H1 (cell line): Measurements from ENCODE around the gene IGF2BP3. TPM values are rescaled to one million over a fixed set of nuclear protein-coding genes. Genes with fewer than 3 reads are reported as not detected.

ENCODE experiments used
- CTCF ChIA-PET: fragments of 300-600 bp; sonication (Branson Sonifier 250); formaldehyde crosslinking; loops from one replicate; lab custom pipeline; 2021; ENCODE audit not compliant: partially characterized antibody; lab: Charles Lee
- POLR2A ChIA-PET: fragments of 300-600 bp; sonication (Branson Sonifier 250); formaldehyde crosslinking; loops from one replicate; lab custom pipeline; 2021; ENCODE audit warnings: inconsistent platforms; ENCODE audit not compliant: partially characterized antibody; lab: Charles Lee
- DNase-seq, 2 experiments: peaks; one replicate each; pipeline versions ENCODE4 v3.0.0 to v3.0.0-alpha.2; 2010 to 2022; ENCODE audit warnings: low spot score in 2 of 2, low read depth in 1 of 2, mixed read lengths in 1 of 2
- FAIRE-seq: peaks from 2 replicates; lab custom pipeline; 2011; peaks lifted over from hg19 to GRCh38; lab: Jason Lieb, UNC
- H2AFZ ChIP-seq: 2 replicates; pipeline ENCODE4 v1.8.1; 2012; ENCODE audit warnings: low read length, inconsistent platforms
- H2AK5ac ChIP-seq: 2 replicates; pipeline ENCODE4 v1.6.1; 2013; ENCODE audit warnings: low read depth, low read length
- H2BK120ac ChIP-seq: replicated peaks from 2 replicates; pipeline ENCODE3; 2013; ENCODE audit warnings: low read depth, low read length, inconsistent platforms
- H2BK12ac ChIP-seq: 2 replicates; pipeline ENCODE4 v1.6.1; 2013; ENCODE audit warnings: low read depth, low read length
- H2BK15ac ChIP-seq: 2 replicates; pipeline ENCODE4 v1.6.1; 2013; ENCODE audit warnings: low read length
- H2BK20ac ChIP-seq: 2 replicates; pipeline ENCODE4 v1.6.1; 2013; ENCODE audit warnings: low read length
- H2BK5ac ChIP-seq: 2 replicates; pipeline ENCODE4 v1.6.1; 2013; ENCODE audit warnings: low read depth, low read length
- H3K14ac ChIP-seq: 2 replicates; pipeline ENCODE4 v1.6.1; 2013; ENCODE audit warnings: inconsistent platforms; ENCODE audit not compliant: insufficient read length
- H3K18ac ChIP-seq: 2 replicates; pipeline ENCODE4 v1.6.1; 2013; ENCODE audit warnings: low read length; ENCODE audit errors: extremely low read depth
- H3K23ac ChIP-seq: 2 replicates; pipeline ENCODE4 v1.6.1; 2013; ENCODE audit warnings: inconsistent platforms; ENCODE audit not compliant: insufficient read length
- H3K23me2 ChIP-seq: 2 replicates; pipeline ENCODE4 v1.6.1; 2013; ENCODE audit warnings: low read depth, low read length
- H3K27ac ChIP-seq: 2 replicates; pipeline ENCODE4 v1.6.1; 2011; ENCODE audit warnings: low read depth, low read length, inconsistent platforms
- H3K27me3 ChIP-seq, 4 experiments: replicated peaks in 1 of 4; 1 replicate in 1 of 4; 2 replicates in 3 of 4; pipeline versions ENCODE4 v1.6.1 to v1.8.1; 2011 to 2013; ENCODE audit warnings: low read length in 3 of 4, mild to moderate bottlenecking in 3 of 4, inconsistent platforms in 2 of 4, mixed read lengths in 2 of 4, moderate library complexity in 1 of 4; ENCODE audit not compliant: control insufficient read depth in 3 of 4, insufficient read depth in 3 of 4; ENCODE audit errors: extremely low read depth in 1 of 4
- H3K36me3 ChIP-seq, 4 experiments: 2 replicates each; pipeline versions ENCODE4 v1.6.1 to v1.8.1; 2011 to 2013; ENCODE audit warnings: mild to moderate bottlenecking in 4 of 4, low read length in 3 of 4, moderate library complexity in 2 of 4, control low read depth in 1 of 4, inconsistent platforms in 1 of 4; ENCODE audit not compliant: insufficient read depth in 4 of 4, control insufficient read depth in 2 of 4
- H3K4ac ChIP-seq: replicated peaks from 2 replicates; pipeline ENCODE3; 2013; ENCODE audit warnings: low read length, low read depth, mixed read lengths, inconsistent platforms; ENCODE audit not compliant: insufficient read length
- H3K4me1 ChIP-seq, 4 experiments: replicated peaks in 1 of 4; 1 replicate in 1 of 4; 2 replicates in 3 of 4; pipeline versions ENCODE4 v1.6.1 to v1.8.1; 2011 to 2013; ENCODE audit warnings: low read length in 3 of 4, inconsistent platforms in 2 of 4, mixed read lengths in 1 of 4; ENCODE audit not compliant: insufficient read depth in 4 of 4, control insufficient read depth in 3 of 4
- H3K4me2 ChIP-seq, 2 experiments: 2 replicates each; pipeline versions ENCODE4 v1.6.1 to v1.8.1; 2011 to 2013; ENCODE audit warnings: low read depth in 2 of 2, low read length in 2 of 2, control low read depth in 1 of 2, inconsistent platforms in 1 of 2, mild to moderate bottlenecking in 1 of 2; ENCODE audit not compliant: insufficient read depth in 1 of 2
- H3K4me3 ChIP-seq, 4 experiments: fragments of 200-600, 300-600 bp in 1 of 4; sonication (generic), shearing (Covaris generic), sonication (Bioruptor Twin) in 1 of 4; 2 replicates each; pipeline versions ENCODE4 v1.5.1 to v1.8.1; 2011 to 2016; ENCODE audit warnings: low read length in 4 of 4, low read depth in 3 of 4, control low read depth in 2 of 4, inconsistent platforms in 2 of 4, mild to moderate bottlenecking in 2 of 4, mixed read lengths in 1 of 4, moderate library complexity in 1 of 4; ENCODE audit not compliant: insufficient read depth in 2 of 4; ENCODE audit errors: extremely low read depth in 1 of 4
- H3K56ac ChIP-seq: replicated peaks from 2 replicates; pipeline ENCODE3; 2013; ENCODE audit warnings: low read depth, mild to moderate bottlenecking, mixed read lengths, low read length, inconsistent platforms; ENCODE audit not compliant: insufficient read length
- H3K79me1 ChIP-seq: 2 replicates; pipeline ENCODE4 v1.6.1; 2013; ENCODE audit warnings: low read depth, low read length, control low read depth
- H3K79me2 ChIP-seq, 2 experiments: 2 replicates each; pipeline versions ENCODE4 v1.6.1 to v1.8.1; 2012 to 2013; ENCODE audit warnings: low read length in 2 of 2, mild to moderate bottlenecking in 2 of 2, inconsistent platforms in 1 of 2; ENCODE audit not compliant: insufficient read depth in 2 of 2, control insufficient read depth in 1 of 2
- H3K9ac ChIP-seq, 4 experiments: replicated peaks in 1 of 4; 1 replicate in 1 of 4; 2 replicates in 3 of 4; pipeline versions ENCODE4 v1.6.1 to v1.8.1; 2011 to 2013; ENCODE audit warnings: low read depth in 3 of 4, low read length in 3 of 4, control low read depth in 2 of 4, mild to moderate bottlenecking in 2 of 4, moderate library complexity in 2 of 4, inconsistent platforms in 1 of 4; ENCODE audit errors: extremely low read depth in 1 of 4
- H3K9me3 ChIP-seq, 2 experiments: 2 replicates each; pipeline versions ENCODE4 v1.6.1 to v1.8.1; 2012 to 2013; ENCODE audit warnings: mild to moderate bottlenecking in 2 of 2, moderate library complexity in 2 of 2, control low read depth in 1 of 2, inconsistent platforms in 1 of 2, low read depth in 1 of 2, low read length in 1 of 2, mixed read lengths in 1 of 2; ENCODE audit not compliant: insufficient read depth in 2 of 2
- H4K20me1 ChIP-seq, 2 experiments: replicated peaks in 1 of 2; 2 replicates each; pipeline versions ENCODE3 to v1.8.1; 2011 to 2013; ENCODE audit warnings: inconsistent platforms in 2 of 2, low read length in 2 of 2, mild to moderate bottlenecking in 1 of 2; ENCODE audit not compliant: insufficient read depth in 2 of 2, control insufficient read depth in 1 of 2
- H4K5ac ChIP-seq: 2 replicates; pipeline ENCODE4 v1.6.1; 2013; ENCODE audit warnings: low read length, low read depth, mixed read lengths, inconsistent platforms; ENCODE audit not compliant: insufficient read length
- H4K8ac ChIP-seq: 2 replicates; pipeline ENCODE4 v1.8.0; 2013; ENCODE audit warnings: mild to moderate bottlenecking, moderate library complexity, low read length, inconsistent platforms; ENCODE audit not compliant: insufficient read depth; ENCODE audit errors: extremely low read depth
- H4K91ac ChIP-seq: replicated peaks from 2 replicates; pipeline ENCODE3; 2013; ENCODE audit warnings: low read length, mixed read lengths, inconsistent platforms; ENCODE audit not compliant: insufficient read length
- EP300 ChIP-seq, 2 experiments: IDR thresholded peaks; 1 replicate in 1 of 2; 2 replicates in 1 of 2; pipeline ENCODE4 v1.6.1; 2011 to 2012; ENCODE audit warnings: low read depth in 2 of 2, low read length in 2 of 2, mild to moderate bottlenecking in 2 of 2, borderline replicate concordance in 1 of 2, inconsistent platforms in 1 of 2, moderate library complexity in 1 of 2
- GTF2F1 ChIP-seq: IDR thresholded peaks from 2 replicates; pipeline ENCODE4 v1.6.1; 2012; ENCODE audit warnings: low read depth, low read length, improper control_type of control experiment, borderline replicate concordance
- PHF8 ChIP-seq: fragments of 200-600 bp; sonication (generic); conservative IDR thresholded peaks from 2 replicates; pipeline ENCODE4 v1.7.1; 2012; ENCODE audit warnings: low read depth, mild to moderate bottlenecking, inconsistent platforms, low read length, moderate library complexity
- SIN3A ChIP-seq, 2 experiments: IDR thresholded peaks in 1 of 2; conservative IDR thresholded peaks in 1 of 2; 2 replicates each; pipeline ENCODE4 v1.6.1; 2011 to 2012; ENCODE audit warnings: low read length in 2 of 2, improper control_type of control experiment in 1 of 2, low read depth in 1 of 2, mild to moderate bottlenecking in 1 of 2
- SIX5 ChIP-seq: IDR thresholded peaks from 2 replicates; pipeline ENCODE4 v1.6.1; 2011; ENCODE audit warnings: mild to moderate bottlenecking, low read depth, low read length
- TAF1 ChIP-seq: IDR thresholded peaks from 2 replicates; pipeline ENCODE4 v1.6.1; 2011; ENCODE audit warnings: mild to moderate bottlenecking, low read depth, low read length
- WGBS, 2 experiments: shearing (Covaris generic) in 1 of 2; methylation state at CpG; one replicate each; pipeline versions ENCODE4 v1.1.6 to v1.1.7; 2013 to 2015; ENCODE audit warnings: low lambda C conversion rate in 2 of 2, mixed read lengths in 2 of 2, inconsistent platforms in 1 of 2, low coverage in 1 of 2, missing lambda C conversion rate in 1 of 2; ENCODE audit not compliant: insufficient replicate concordance in 2 of 2, insufficient coverage in 1 of 2, insufficient read length in 1 of 2; ENCODE audit errors: extremely low coverage in 1 of 2, missing lambda C conversion rate in 1 of 2; 5-methylcytosine and 5-hydroxymethylcytosine counted together
- polyA plus RNA-seq, 7 experiments: library from polyadenylated mRNA; depleted of rRNA in 3 of 7; stranded (reverse) in 5 of 7; unstranded in 2 of 7; fragments of >200 nt in 5 of 7; fragments of 200-250 nt in 2 of 7; gene quantifications; 1 replicate in 5 of 7; 2 replicates in 1 of 7; 4 replicates in 1 of 7; pipeline versions ENCODE4 v1.2.1 to v1.2.3, GENCODE V29; 2011 to 2013; ENCODE audit warnings: missing spikeins in 2 of 7, mixed read lengths in 2 of 7
- total RNA-seq: library from RNA; stranded (reverse); fragmentation: NEBNext Ultra II Directional; extraction: Animal tissue kit (Norgen Biotek cat#: 25700); gene quantifications from 2 replicates; pipeline ENCODE4 v1.2.1, GENCODE V29; 2021
- TF ChIP-seq, protein P1 (sequence below): IDR thresholded peaks from 2 replicates; pipeline ENCODE4 v1.6.1; 2012; ENCODE audit warnings: inconsistent platforms
- TF ChIP-seq, protein P2 (sequence below): IDR thresholded peaks from 2 replicates; pipeline ENCODE4 v1.6.1; 2012; ENCODE audit warnings: inconsistent platforms
- TF ChIP-seq, protein P3 (sequence below): IDR thresholded peaks from 2 replicates; pipeline ENCODE4 v1.6.1; 2011; ENCODE audit warnings: low read depth, mild to moderate bottlenecking, low read length; ENCODE audit not compliant: insufficient read depth

The IGF2BP3 gene
- total and polyA plus RNA-seq, 2 of the 8 experiments (the other 6 are each of a cell fraction or from before 2014, with no cell fraction given) = 66.3 to 193 TPM

DNA sequence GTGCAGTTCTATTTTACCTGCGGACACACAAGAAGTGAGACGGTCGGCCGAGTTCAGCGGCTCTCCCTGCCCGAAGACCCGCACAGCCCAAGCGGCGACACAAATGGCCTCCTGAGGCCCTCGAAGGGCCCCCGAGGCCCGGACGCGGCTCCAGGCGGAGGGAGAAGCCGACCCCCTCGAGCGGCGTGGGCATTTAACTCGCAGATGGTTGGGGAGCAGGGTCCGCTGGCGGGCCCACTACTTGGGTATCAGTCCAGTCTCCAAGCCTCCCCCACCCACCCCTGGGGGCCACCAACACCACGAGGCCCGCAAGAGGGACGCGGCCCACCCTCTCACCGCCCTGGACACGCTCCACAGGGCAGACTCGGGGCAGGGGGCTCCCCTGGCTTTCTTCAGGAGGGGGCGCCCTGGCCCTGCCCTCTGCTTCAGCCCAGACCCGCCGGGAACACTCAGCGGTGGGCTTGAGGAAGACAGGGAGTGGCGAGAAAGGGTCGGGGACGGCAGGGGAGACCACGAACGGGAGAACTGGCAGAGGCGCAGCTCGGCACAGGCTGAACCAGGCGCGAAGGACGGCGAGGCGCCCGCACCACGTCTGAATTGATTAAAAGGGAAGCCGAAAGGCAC is 1.7 kb downstream of the IGF2BP3 start:
- no peaks in the 10 kb centered on the region for H3K9me3 ChIP-seq
- H3K36me3 ChIP-seq = peaks cover 0 to 10% (median 0%) of the 10 kb centered on the region in 4 experiments; a peak in 1 of 8 replicates
- peak overlapping the region; percentile 19 for H3K4ac ChIP-seq
- H3K18ac ChIP-seq = peak overlapping the region; percentile 89
- H3K4me3 ChIP-seq = peak overlapping the region; percentile 81 to 95 (median 88)
- H2BK15ac ChIP-seq = no peak overlapping the region
- peaks cover 11 to 15% of the 10 kb centered on the region in 2 experiments for H4K20me1 ChIP-seq
- H3K9ac ChIP-seq = peak overlapping the region; percentile 82 to 99 (median 88)
- 2% methylated on average over 36 of the region's 48 CpGs; no CpG with 5 or more reads in 1 of the 2 experiments for WGBS, 2 experiments
- no peaks in the 10 kb centered on the region for H3K27me3 ChIP-seq
- no peak overlapping the region for H2BK120ac ChIP-seq
- H4K8ac ChIP-seq = no peak overlapping the region
- H3K4me2 ChIP-seq = peak overlapping the region; percentile 90 to 93
- no peak overlapping the region for H2BK12ac ChIP-seq
- H3K14ac ChIP-seq = no peak overlapping the region
- FAIRE-seq (no peak), DNase-seq (no peak)
- ChIA-PET POLR2A (interaction anchor here (0.7 to 3.3 kb wide), 22 partner anchors 8 to 152 kb away, joined by 3 to 12 read pairs (median 4); partner anchors contain the start of genes CCDC126 and TRA2A), CTCF (interaction anchor here (1.3 to 1.5 kb wide), 3 partner anchors 12 to 118 kb away, joined by 4 to 6 read pairs (median 5); no protein-coding TSS in a partner anchor)
- peak overlapping the region; percentile 89 for H4K91ac ChIP-seq
- peaks cover 0 to 14% (median 4%) of the 10 kb centered on the region in 4 experiments; a peak in 4 of 7 replicates for H3K4me1 ChIP-seq
- H2AFZ ChIP-seq = no peak overlapping the region
- no peak overlapping the region for H2BK20ac ChIP-seq
- peak overlapping the region; percentile 86; the same call in 1 of the 2 replicates for H3K27ac ChIP-seq
- H4K5ac ChIP-seq = peak overlapping the region; percentile 35
- H3K79me1 ChIP-seq = no peaks in the 10 kb centered on the region
- H3K56ac ChIP-seq = peak overlapping the region; percentile 52
- H2BK5ac ChIP-seq = peak overlapping the region; percentile 83
- peaks cover 32 to 86% of the 10 kb centered on the region in 2 experiments for H3K79me2 ChIP-seq
- peaks cover 14% of the 10 kb centered on the region; the same call in 1 of the 2 replicates for H3K23me2 ChIP-seq
- H3K23ac ChIP-seq = no peak overlapping the region
- H2AK5ac ChIP-seq = peak overlapping the region; percentile 26; the same call in 1 of the 2 replicates
- peak in 1 of 2 experiments; percentile 18; a peak in 1 of 4 replicates for TF ChIP-seq SIN3A (conservative IDR thresholded peaks at IDR 0.05 in 1 of 2, IDR thresholded peaks at IDR 0.05 in 1 of 2; ENCODE audit: low read depth in 1 of 2, low read length in 2 of 2)
- TF ChIP-seq, protein P1, sequence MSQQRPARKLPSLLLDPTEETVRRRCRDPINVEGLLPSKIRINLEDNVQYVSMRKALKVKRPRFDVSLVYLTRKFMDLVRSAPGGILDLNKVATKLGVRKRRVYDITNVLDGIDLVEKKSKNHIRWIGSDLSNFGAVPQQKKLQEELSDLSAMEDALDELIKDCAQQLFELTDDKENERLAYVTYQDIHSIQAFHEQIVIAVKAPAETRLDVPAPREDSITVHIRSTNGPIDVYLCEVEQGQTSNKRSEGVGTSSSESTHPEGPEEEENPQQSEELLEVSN = no peak
- TF ChIP-seq, protein P2, sequence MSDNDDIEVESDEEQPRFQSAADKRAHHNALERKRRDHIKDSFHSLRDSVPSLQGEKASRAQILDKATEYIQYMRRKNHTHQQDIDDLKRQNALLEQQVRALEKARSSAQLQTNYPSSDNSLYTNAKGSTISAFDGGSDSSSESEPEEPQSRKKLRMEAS = no peak
- TF ChIP-seq, protein P3, sequence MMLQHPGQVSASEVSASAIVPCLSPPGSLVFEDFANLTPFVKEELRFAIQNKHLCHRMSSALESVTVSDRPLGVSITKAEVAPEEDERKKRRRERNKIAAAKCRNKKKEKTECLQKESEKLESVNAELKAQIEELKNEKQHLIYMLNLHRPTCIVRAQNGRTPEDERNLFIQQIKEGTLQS = no peak
- TF ChIP-seq GTF2F1 = no peak
- no peak for TF ChIP-seq SIX5
- no peak for TF ChIP-seq TAF1
- TF ChIP-seq PHF8 = peak; percentile 6; the same call in 1 of the 2 replicates
- TF ChIP-seq EP300 (IDR thresholded peaks at IDR 0.05; ENCODE audit: borderline replicate concordance in 1 of 2, low read depth in 2 of 2, low read length in 2 of 2) = no peak
